H1 (cell line): ENCODE data around the gene ZBTB7A. TPM values are rescaled to one million over a fixed set of nuclear protein-coding genes. Genes with fewer than 3 reads are reported as not detected.

Experiments
- CTCF ChIA-PET: fragments of 300-600 bp; sonication (Branson Sonifier 250); formaldehyde crosslinking; loops from one replicate; lab custom pipeline; 2021; ENCODE audit not compliant: partially characterized antibody; lab: Charles Lee
- POLR2A ChIA-PET: fragments of 300-600 bp; sonication (Branson Sonifier 250); formaldehyde crosslinking; loops from one replicate; lab custom pipeline; 2021; ENCODE audit warnings: inconsistent platforms; ENCODE audit not compliant: partially characterized antibody; lab: Charles Lee
- DNase-seq, 2 experiments: peaks; one replicate each; pipeline versions ENCODE4 v3.0.0 to v3.0.0-alpha.2; 2010 to 2022; ENCODE audit warnings: low spot score in 2 of 2, low read depth in 1 of 2, mixed read lengths in 1 of 2
- FAIRE-seq: peaks from 2 replicates; lab custom pipeline; 2011; peaks lifted over from hg19 to GRCh38; lab: Jason Lieb, UNC
- H2AFZ ChIP-seq: 2 replicates; pipeline ENCODE4 v1.8.1; 2012; ENCODE audit warnings: low read length, inconsistent platforms
- H2AK5ac ChIP-seq: 2 replicates; pipeline ENCODE4 v1.6.1; 2013; ENCODE audit warnings: low read depth, low read length
- H2BK120ac ChIP-seq: replicated peaks from 2 replicates; pipeline ENCODE3; 2013; ENCODE audit warnings: low read depth, low read length, inconsistent platforms
- H2BK12ac ChIP-seq: 2 replicates; pipeline ENCODE4 v1.6.1; 2013; ENCODE audit warnings: low read depth, low read length
- H2BK15ac ChIP-seq: 2 replicates; pipeline ENCODE4 v1.6.1; 2013; ENCODE audit warnings: low read length
- H2BK20ac ChIP-seq: 2 replicates; pipeline ENCODE4 v1.6.1; 2013; ENCODE audit warnings: low read length
- H2BK5ac ChIP-seq: 2 replicates; pipeline ENCODE4 v1.6.1; 2013; ENCODE audit warnings: low read depth, low read length
- H3K14ac ChIP-seq: 2 replicates; pipeline ENCODE4 v1.6.1; 2013; ENCODE audit warnings: inconsistent platforms; ENCODE audit not compliant: insufficient read length
- H3K18ac ChIP-seq: 2 replicates; pipeline ENCODE4 v1.6.1; 2013; ENCODE audit warnings: low read length; ENCODE audit errors: extremely low read depth
- H3K23ac ChIP-seq: 2 replicates; pipeline ENCODE4 v1.6.1; 2013; ENCODE audit warnings: inconsistent platforms; ENCODE audit not compliant: insufficient read length
- H3K23me2 ChIP-seq: 2 replicates; pipeline ENCODE4 v1.6.1; 2013; ENCODE audit warnings: low read depth, low read length
- H3K27ac ChIP-seq: 2 replicates; pipeline ENCODE4 v1.6.1; 2011; ENCODE audit warnings: low read depth, low read length, inconsistent platforms
- H3K27me3 ChIP-seq, 4 experiments: replicated peaks in 1 of 4; 1 replicate in 1 of 4; 2 replicates in 3 of 4; pipeline versions ENCODE4 v1.6.1 to v1.8.1; 2011 to 2013; ENCODE audit warnings: low read length in 3 of 4, mild to moderate bottlenecking in 3 of 4, inconsistent platforms in 2 of 4, mixed read lengths in 2 of 4, moderate library complexity in 1 of 4; ENCODE audit not compliant: control insufficient read depth in 3 of 4, insufficient read depth in 3 of 4; ENCODE audit errors: extremely low read depth in 1 of 4
- H3K36me3 ChIP-seq, 4 experiments: 2 replicates each; pipeline versions ENCODE4 v1.6.1 to v1.8.1; 2011 to 2013; ENCODE audit warnings: mild to moderate bottlenecking in 4 of 4, low read length in 3 of 4, moderate library complexity in 2 of 4, control low read depth in 1 of 4, inconsistent platforms in 1 of 4; ENCODE audit not compliant: insufficient read depth in 4 of 4, control insufficient read depth in 2 of 4
- H3K4ac ChIP-seq: replicated peaks from 2 replicates; pipeline ENCODE3; 2013; ENCODE audit warnings: low read length, low read depth, mixed read lengths, inconsistent platforms; ENCODE audit not compliant: insufficient read length
- H3K4me1 ChIP-seq, 4 experiments: replicated peaks in 1 of 4; 1 replicate in 1 of 4; 2 replicates in 3 of 4; pipeline versions ENCODE4 v1.6.1 to v1.8.1; 2011 to 2013; ENCODE audit warnings: low read length in 3 of 4, inconsistent platforms in 2 of 4, mixed read lengths in 1 of 4; ENCODE audit not compliant: insufficient read depth in 4 of 4, control insufficient read depth in 3 of 4
- H3K4me2 ChIP-seq, 2 experiments: 2 replicates each; pipeline versions ENCODE4 v1.6.1 to v1.8.1; 2011 to 2013; ENCODE audit warnings: low read depth in 2 of 2, low read length in 2 of 2, control low read depth in 1 of 2, inconsistent platforms in 1 of 2, mild to moderate bottlenecking in 1 of 2; ENCODE audit not compliant: insufficient read depth in 1 of 2
- H3K4me3 ChIP-seq, 4 experiments: fragments of 200-600, 300-600 bp in 1 of 4; sonication (generic), shearing (Covaris generic), sonication (Bioruptor Twin) in 1 of 4; 2 replicates each; pipeline versions ENCODE4 v1.5.1 to v1.8.1; 2011 to 2016; ENCODE audit warnings: low read length in 4 of 4, low read depth in 3 of 4, control low read depth in 2 of 4, inconsistent platforms in 2 of 4, mild to moderate bottlenecking in 2 of 4, mixed read lengths in 1 of 4, moderate library complexity in 1 of 4; ENCODE audit not compliant: insufficient read depth in 2 of 4; ENCODE audit errors: extremely low read depth in 1 of 4
- H3K56ac ChIP-seq: replicated peaks from 2 replicates; pipeline ENCODE3; 2013; ENCODE audit warnings: low read depth, mild to moderate bottlenecking, mixed read lengths, low read length, inconsistent platforms; ENCODE audit not compliant: insufficient read length
- H3K79me1 ChIP-seq: 2 replicates; pipeline ENCODE4 v1.6.1; 2013; ENCODE audit warnings: low read depth, low read length, control low read depth
- H3K79me2 ChIP-seq, 2 experiments: 2 replicates each; pipeline versions ENCODE4 v1.6.1 to v1.8.1; 2012 to 2013; ENCODE audit warnings: low read length in 2 of 2, mild to moderate bottlenecking in 2 of 2, inconsistent platforms in 1 of 2; ENCODE audit not compliant: insufficient read depth in 2 of 2, control insufficient read depth in 1 of 2
- H3K9ac ChIP-seq, 4 experiments: replicated peaks in 1 of 4; 1 replicate in 1 of 4; 2 replicates in 3 of 4; pipeline versions ENCODE4 v1.6.1 to v1.8.1; 2011 to 2013; ENCODE audit warnings: low read depth in 3 of 4, low read length in 3 of 4, control low read depth in 2 of 4, mild to moderate bottlenecking in 2 of 4, moderate library complexity in 2 of 4, inconsistent platforms in 1 of 4; ENCODE audit errors: extremely low read depth in 1 of 4
- H3K9me3 ChIP-seq, 2 experiments: 2 replicates each; pipeline versions ENCODE4 v1.6.1 to v1.8.1; 2012 to 2013; ENCODE audit warnings: mild to moderate bottlenecking in 2 of 2, moderate library complexity in 2 of 2, control low read depth in 1 of 2, inconsistent platforms in 1 of 2, low read depth in 1 of 2, low read length in 1 of 2, mixed read lengths in 1 of 2; ENCODE audit not compliant: insufficient read depth in 2 of 2
- H4K20me1 ChIP-seq, 2 experiments: replicated peaks in 1 of 2; 2 replicates each; pipeline versions ENCODE3 to v1.8.1; 2011 to 2013; ENCODE audit warnings: inconsistent platforms in 2 of 2, low read length in 2 of 2, mild to moderate bottlenecking in 1 of 2; ENCODE audit not compliant: insufficient read depth in 2 of 2, control insufficient read depth in 1 of 2
- H4K5ac ChIP-seq: 2 replicates; pipeline ENCODE4 v1.6.1; 2013; ENCODE audit warnings: low read length, low read depth, mixed read lengths, inconsistent platforms; ENCODE audit not compliant: insufficient read length
- H4K8ac ChIP-seq: 2 replicates; pipeline ENCODE4 v1.8.0; 2013; ENCODE audit warnings: mild to moderate bottlenecking, moderate library complexity, low read length, inconsistent platforms; ENCODE audit not compliant: insufficient read depth; ENCODE audit errors: extremely low read depth
- H4K91ac ChIP-seq: replicated peaks from 2 replicates; pipeline ENCODE3; 2013; ENCODE audit warnings: low read length, mixed read lengths, inconsistent platforms; ENCODE audit not compliant: insufficient read length
- BACH1 ChIP-seq: IDR thresholded peaks from 2 replicates; pipeline ENCODE4 v1.6.1; 2012; ENCODE audit warnings: low read length, improper control_type of control experiment
- CBX8 ChIP-seq: fragments of 300-800, 300-1000 bp; sonication (generic); IDR thresholded peaks from 2 replicates; pipeline ENCODE4 v1.7.1; 2016; ENCODE audit warnings: low read depth, low read length, borderline replicate concordance
- EGR1 ChIP-seq: IDR thresholded peaks from 2 replicates; pipeline ENCODE4 v1.6.1; 2011; ENCODE audit warnings: low read depth, low read length, borderline replicate concordance
- EZH2 ChIP-seq: fragments of 200-600 bp; sonication (generic); IDR thresholded peaks from 2 replicates; pipeline ENCODE4 v1.7.1; 2012; ENCODE audit warnings: low read depth, mild to moderate bottlenecking, moderate library complexity, low read length, inconsistent platforms; ENCODE audit not compliant: severe bottlenecking
- JUND ChIP-seq: IDR thresholded peaks from 2 replicates; pipeline ENCODE4 v1.6.1; 2011; ENCODE audit warnings: mild to moderate bottlenecking, improper control_type of control experiment, low read length
- KDM1A ChIP-seq: fragments of 200-600, 300-600 bp; sonication (generic); IDR thresholded peaks from 2 replicates; pipeline ENCODE4 v1.7.1; 2016; ENCODE audit warnings: mild to moderate bottlenecking, low read length, borderline replicate concordance
- MAFK ChIP-seq: IDR thresholded peaks from 2 replicates; pipeline ENCODE4 v1.6.1; 2012; ENCODE audit warnings: low read depth, mild to moderate bottlenecking, improper control_type of control experiment, low read length
- NRF1 ChIP-seq: IDR thresholded peaks from 2 replicates; pipeline ENCODE4 v1.6.1; 2011; ENCODE audit warnings: mild to moderate bottlenecking, low read depth, low read length, improper control_type of control experiment
- RAD21 ChIP-seq, 2 experiments: IDR thresholded peaks in 1 of 2; conservative IDR thresholded peaks in 1 of 2; 2 replicates each; pipeline ENCODE4 v1.6.1; 2011; ENCODE audit warnings: low read depth in 2 of 2, low read length in 2 of 2, improper control_type of control experiment in 1 of 2, inconsistent platforms in 1 of 2, mild to moderate bottlenecking in 1 of 2, moderate library complexity in 1 of 2
- RBBP5 ChIP-seq: IDR thresholded peaks from 2 replicates; pipeline ENCODE4 v1.7.1; 2012; ENCODE audit warnings: low read depth, mild to moderate bottlenecking, inconsistent platforms, low read length, moderate library complexity, borderline replicate concordance
- SIN3A ChIP-seq, 2 experiments: IDR thresholded peaks in 1 of 2; conservative IDR thresholded peaks in 1 of 2; 2 replicates each; pipeline ENCODE4 v1.6.1; 2011 to 2012; ENCODE audit warnings: low read length in 2 of 2, improper control_type of control experiment in 1 of 2, low read depth in 1 of 2, mild to moderate bottlenecking in 1 of 2
- SRF ChIP-seq: IDR thresholded peaks from 2 replicates; pipeline ENCODE4 v1.6.1; 2011; ENCODE audit warnings: mild to moderate bottlenecking, low read depth, low read length, moderate library complexity
- TBP ChIP-seq: IDR thresholded peaks from 2 replicates; pipeline ENCODE4 v1.6.1; 2011; ENCODE audit warnings: low read depth, low read length, improper control_type of control experiment
- TEAD4 ChIP-seq: IDR thresholded peaks from 2 replicates; pipeline ENCODE4 v1.6.1; 2012; ENCODE audit warnings: low read depth, low read length, inconsistent platforms, mixed read lengths
- WGBS, 2 experiments: shearing (Covaris generic) in 1 of 2; methylation state at CpG; one replicate each; pipeline versions ENCODE4 v1.1.6 to v1.1.7; 2013 to 2015; ENCODE audit warnings: low lambda C conversion rate in 2 of 2, mixed read lengths in 2 of 2, inconsistent platforms in 1 of 2, low coverage in 1 of 2, missing lambda C conversion rate in 1 of 2; ENCODE audit not compliant: insufficient replicate concordance in 2 of 2, insufficient coverage in 1 of 2, insufficient read length in 1 of 2; ENCODE audit errors: extremely low coverage in 1 of 2, missing lambda C conversion rate in 1 of 2; 5-methylcytosine and 5-hydroxymethylcytosine counted together
- polyA plus RNA-seq, 7 experiments: library from polyadenylated mRNA; depleted of rRNA in 3 of 7; stranded (reverse) in 5 of 7; unstranded in 2 of 7; fragments of >200 nt in 5 of 7; fragments of 200-250 nt in 2 of 7; gene quantifications; 1 replicate in 5 of 7; 2 replicates in 1 of 7; 4 replicates in 1 of 7; pipeline versions ENCODE4 v1.2.1 to v1.2.3, GENCODE V29; 2011 to 2013; ENCODE audit warnings: missing spikeins in 2 of 7, mixed read lengths in 2 of 7
- total RNA-seq: library from RNA; stranded (reverse); fragmentation: NEBNext Ultra II Directional; extraction: Animal tissue kit (Norgen Biotek cat#: 25700); gene quantifications from 2 replicates; pipeline ENCODE4 v1.2.1, GENCODE V29; 2021

ZBTB7A gene
- total and polyA plus RNA-seq, 2 of the 8 experiments (the other 6 are each of a cell fraction or from before 2014, with no cell fraction given): 5.6 to 17.8 TPM

- Histone ChIP-seq H4K91ac (no peak overlapping the region), H3K23me2 (no peaks in the 10 kb centered on the region), H3K79me1 (peaks cover 21% of the 10 kb centered on the region), H3K4ac (no peak overlapping the region), H2AFZ (no peak overlapping the region), H3K36me3 (peaks cover 0 to 8% (median 4%) of the 10 kb centered on the region in 4 experiments; a peak in 4 of 8 replicates), H4K8ac (no peak overlapping the region; the same call in 1 of the 2 replicates), H3K14ac (no peak overlapping the region), H4K20me1 (peaks cover 13 to 16% of the 10 kb centered on the region in 2 experiments), H2BK12ac (no peak overlapping the region), H3K27ac (no peak overlapping the region), H2BK20ac (no peak overlapping the region), H3K79me2 (peaks cover 0 to 15% of the 10 kb centered on the region in 2 experiments; a peak in 2 of 4 replicates), H3K56ac (no peak overlapping the region), H2BK15ac (no peak overlapping the region), H3K9ac (no peak overlapping the region), H3K27me3 (no peaks in the 10 kb centered on the region), H2AK5ac (no peak overlapping the region), H2BK120ac (no peak overlapping the region), H3K18ac (no peak overlapping the region), H3K4me2 (no peak overlapping the region), H4K5ac (no peak overlapping the region), H3K9me3 (no peaks in the 10 kb centered on the region), H2BK5ac (no peak overlapping the region), H3K4me1 (peaks cover 0 to 11% (median 2%) of the 10 kb centered on the region in 4 experiments; a peak in 6 of 7 replicates), H3K23ac (no peak overlapping the region), H3K4me3 (no peak overlapping the region)
- DNase-seq: no peak
- ChIA-PET CTCF (no interaction called here), POLR2A (interaction anchor here (1.0 kb wide), 1 partner anchor 61 kb away, joined by 4 read pairs; the partner anchor contains the start of gene EEF2)
- FAIRE-seq: no peak
- 84% methylated on average over 7 of the region's 7 CpGs; no CpG with 5 or more reads in 1 of the 2 experiments for WGBS, 2 experiments
- TF ChIP-seq JUND: no peak
- TF ChIP-seq RAD21 (IDR thresholded peaks at IDR 0.05 in 1 of 2, conservative IDR thresholded peaks at IDR 0.05 in 1 of 2; ENCODE audit: low read depth in 2 of 2, low read length in 2 of 2): no peak
- TF ChIP-seq TEAD4: no peak
- no peak for TF ChIP-seq SRF
- no peak for TF ChIP-seq BACH1
- TF ChIP-seq RBBP5: no peak
- no peak for TF ChIP-seq SIN3A (conservative IDR thresholded peaks at IDR 0.05 in 1 of 2, IDR thresholded peaks at IDR 0.05 in 1 of 2; ENCODE audit: low read depth in 1 of 2, low read length in 2 of 2)
- no peak for TF ChIP-seq KDM1A
- no peak for TF ChIP-seq NRF1
- TF ChIP-seq EGR1: no peak
- no peak for TF ChIP-seq EZH2
- no peak for TF ChIP-seq TBP
- TF ChIP-seq MAFK: no peak
- TF ChIP-seq CBX8: no peak
These were observed 20.4 kb downstream of the ZBTB7A start for GRCh38 chr19:4046362-4046691.
